T-cell (primary cell): ENCODE measurements around the gene COL4A6. TPM values are rescaled to one million over a fixed set of nuclear protein-coding genes. Genes with fewer than 3 reads are reported as not detected.

ENCODE experiments used
- ATAC-seq, 4 experiments: fragments of 200-7000 bp in 3 of 4; fragments of 150-1000 bp in 1 of 4; cut with Tn5 transposase; replicated peaks in 1 of 4; 1 replicate in 3 of 4; 2 replicates in 1 of 4; pipeline ENCODE4 v1.10.0; 2021; ENCODE audit warnings: moderate library complexity in 3 of 4, mild to moderate bottlenecking in 2 of 4, moderate number of reproducible peaks in 1 of 4
- CTCF ChIA-PET, 2 donors: fragments of 300-600 bp; sonication (Branson Sonifier 250); formaldehyde crosslinking; loops; one replicate each; lab custom pipeline; 2022; ENCODE audit warnings: antibody characterized with exemption in 2 of 2; lab: Charles Lee
- POLR2A ChIA-PET, 2 donors: fragments of 300-600 bp; sonication (Branson Sonifier 250); formaldehyde crosslinking; loops; one replicate each; lab custom pipeline; 2022; ENCODE audit warnings: antibody characterized with exemption in 2 of 2; lab: Charles Lee
- DNase-seq, 35 experiments: peaks; one replicate each; pipeline versions ENCODE4 v3.0.0 to v3.0.0-alpha.2; 2013 to 2023
- H3K27ac ChIP-seq: one replicate; pipeline ENCODE4 v1.5.1; 2013; ENCODE audit warnings: low read length
- H3K27me3 ChIP-seq, 2 experiments: replicated peaks in 1 of 2; 1 replicate in 1 of 2; 2 replicates in 1 of 2; pipeline versions ENCODE4 v1.6.1 to v1.7.0; 2013; ENCODE audit warnings: low read length in 1 of 2, mixed read lengths in 1 of 2; ENCODE audit not compliant: control insufficient read depth in 2 of 2, insufficient read depth in 2 of 2; ENCODE audit errors: extremely low read depth in 1 of 2
- H3K36me3 ChIP-seq, 2 donors: 1 replicate in 1 of 2; 2 replicates in 1 of 2; pipeline versions ENCODE4 v1.6.1 to v1.7.0; 2013; ENCODE audit warnings: low read length in 1 of 2; ENCODE audit not compliant: control insufficient read depth in 2 of 2, insufficient read depth in 1 of 2; ENCODE audit errors: extremely low read depth in 1 of 2
- H3K4me1 ChIP-seq, 2 experiments: 1 replicate in 1 of 2; 2 replicates in 1 of 2; pipeline versions ENCODE4 v1.6.1 to v1.7.0; 2013; ENCODE audit warnings: low read length in 2 of 2, mixed read lengths in 1 of 2; ENCODE audit not compliant: insufficient read depth in 2 of 2, control insufficient read depth in 1 of 2; ENCODE audit errors: extremely low read depth in 1 of 2
- H3K4me3 ChIP-seq, 2 donors: 1 replicate in 1 of 2; 2 replicates in 1 of 2; pipeline versions ENCODE4 v1.5.1 to v1.7.0; 2013; ENCODE audit warnings: mild to moderate bottlenecking in 2 of 2, low read length in 1 of 2, moderate library complexity in 1 of 2; ENCODE audit not compliant: control insufficient read depth in 1 of 2; ENCODE audit errors: extremely low read depth in 1 of 2
- H3K9me3 ChIP-seq: 2 replicates; pipeline ENCODE4 v1.7.0; 2013
- H3K27ac Mint-ChIP-seq, 2 donors: one replicate each; pipeline ENCODE4 v1.8.0; 2020 to 2021; ENCODE audit warnings: mild to moderate bottlenecking in 2 of 2, mixed read lengths in 2 of 2
- H3K27me3 Mint-ChIP-seq, 2 donors: one replicate each; pipeline ENCODE4 v1.8.0; 2021 to 2022; ENCODE audit warnings: mixed read lengths in 2 of 2
- H3K36me3 Mint-ChIP-seq: one replicate; pipeline ENCODE4 v1.8.0; 2021; ENCODE audit warnings: mixed read lengths
- H3K4me1 Mint-ChIP-seq, 3 donors: one replicate each; pipeline ENCODE4 v1.8.0; 2020 to 2022; ENCODE audit warnings: mixed read lengths in 3 of 3, mild to moderate bottlenecking in 1 of 3
- H3K4me3 Mint-ChIP-seq, 3 donors: one replicate each; pipeline ENCODE4 v1.8.0; 2020 to 2022; ENCODE audit warnings: mild to moderate bottlenecking in 3 of 3, mixed read lengths in 3 of 3, moderate library complexity in 3 of 3
- H3K9me3 Mint-ChIP-seq, 3 donors: one replicate each; pipeline ENCODE4 v1.8.0; 2020 to 2022; ENCODE audit warnings: mixed read lengths in 3 of 3
- WGBS: methylation state at CpG from one replicate; pipeline ENCODE4 v1.1.5; 2013; ENCODE audit warnings: missing lambda C conversion rate; ENCODE audit not compliant: insufficient coverage; 5-methylcytosine and 5-hydroxymethylcytosine counted together
- total RNA-seq, 35 experiments: library from RNA in 6 of 35; stranded (reverse) in 6 of 35; fragments of 120-200 nt in 1 of 35; gene quantifications; one replicate each; pipeline versions ENCODE4 v1.2.1 to v1.2.4 and lab custom pipeline; 2013 to 2026

The COL4A6 gene
- total RNA-seq, 5 donors from 2014 or later (not counting 1 experiment from before 2014, with no cell fraction given): 0.03 to 0.22 (median 0.20) TPM; not detected in 2

- POLR2A ChIA-PET: no interaction called here
- H3K27me3 ChIP-seq: no peaks in the 10 kb centered on the region
- no peaks in the 10 kb centered on the region for H3K9me3 Mint-ChIP-seq
- H3K27me3 Mint-ChIP-seq: peaks cover 6 to 22% of the 10 kb centered on the region in 2 donors
- H3K36me3 ChIP-seq: no peaks in the 10 kb centered on the region
- WGBS: no CpG with 5 or more reads among the region's 4 CpGs
- CTCF ChIA-PET: no interaction called here
- no peaks in the 10 kb centered on the region for H3K36me3 Mint-ChIP-seq
- DNase-seq (no peak), ATAC-seq (no peak)
- no peak overlapping the region for H3K27ac ChIP-seq
- no peaks in the 10 kb centered on the region for H3K4me1 ChIP-seq
- no peak overlapping the region for H3K4me3 Mint-ChIP-seq
- no peaks in the 10 kb centered on the region for H3K4me1 Mint-ChIP-seq
- no peak overlapping the region for H3K27ac Mint-ChIP-seq
- no peak overlapping the region for H3K4me3 ChIP-seq
- H3K9me3 ChIP-seq: no peaks in the 10 kb centered on the region
These were observed 162.5 kb downstream of the COL4A6 start for GRCh38 chrX:108275732-108276131.

- WGBS: no CpG with 5 or more reads among the region's 2 CpGs
- no peaks in the 10 kb centered on the region for H3K36me3 Mint-ChIP-seq
- no peaks in the 10 kb centered on the region for H3K27me3 ChIP-seq
- H3K27ac Mint-ChIP-seq: no peak overlapping the region
- H3K27me3 Mint-ChIP-seq: peaks cover 6 to 23% of the 10 kb centered on the region in 2 donors
- ChIA-PET CTCF (no interaction called here), POLR2A (no interaction called here)
- no peaks in the 10 kb centered on the region for H3K9me3 Mint-ChIP-seq
- no peaks in the 10 kb centered on the region for H3K4me1 Mint-ChIP-seq
- no peaks in the 10 kb centered on the region for H3K36me3 ChIP-seq
- no peak for DNase-seq
- H3K4me3 Mint-ChIP-seq: no peak overlapping the region
- H3K9me3 ChIP-seq: no peaks in the 10 kb centered on the region
- no peak overlapping the region for H3K4me3 ChIP-seq
- H3K27ac ChIP-seq: no peak overlapping the region
- H3K4me1 ChIP-seq: no peaks in the 10 kb centered on the region
- no peak for ATAC-seq
These were observed 166.8 kb downstream of the COL4A6 start for GRCh38 chrX:108271397-108271787.

- Mint-ChIP-seq H3K27ac (no peak overlapping the region), H3K4me1 (no peaks in the 10 kb centered on the region), H3K27me3 (peaks cover 6 to 23% of the 10 kb centered on the region in 2 donors), H3K4me3 (no peak overlapping the region), H3K36me3 (no peaks in the 10 kb centered on the region), H3K9me3 (no peaks in the 10 kb centered on the region)
- no peak overlapping the region for H3K27ac ChIP-seq
- CTCF ChIA-PET: no interaction called here
- no peaks in the 10 kb centered on the region for H3K4me1 ChIP-seq
- WGBS: no CpG with 5 or more reads among the region's 6 CpGs
- no peaks in the 10 kb centered on the region for H3K36me3 ChIP-seq
- POLR2A ChIA-PET: no interaction called here
- no peaks in the 10 kb centered on the region for H3K27me3 ChIP-seq
- DNase-seq (no peak), ATAC-seq (no peak)
- no peaks in the 10 kb centered on the region for H3K9me3 ChIP-seq
- H3K4me3 ChIP-seq: no peak overlapping the region
These were observed 167.4 kb downstream of the COL4A6 start for GRCh38 chrX:108270739-108271396.

- no peak overlapping the region for H3K27ac ChIP-seq
- no peaks in the 10 kb centered on the region for H3K9me3 ChIP-seq
- ATAC-seq: no peak
- Mint-ChIP-seq H3K4me1 (no peaks in the 10 kb centered on the region), H3K27me3 (peaks cover 2 to 23% of the 10 kb centered on the region in 2 donors), H3K4me3 (no peak overlapping the region), H3K9me3 (no peaks in the 10 kb centered on the region), H3K27ac (no peak overlapping the region), H3K36me3 (no peaks in the 10 kb centered on the region)
- no CpG with 5 or more reads among the region's 1 CpG for WGBS
- ChIA-PET POLR2A (no interaction called here), CTCF (no interaction called here)
- no peak overlapping the region for H3K4me3 ChIP-seq
- H3K36me3 ChIP-seq: no peaks in the 10 kb centered on the region
- no peaks in the 10 kb centered on the region for H3K27me3 ChIP-seq
- DNase-seq: no peak
- no peaks in the 10 kb centered on the region for H3K4me1 ChIP-seq
These were observed 167.9 kb downstream of the COL4A6 start for GRCh38 chrX:108270280-108270679.

- POLR2A ChIA-PET: interaction anchor here in 1 of 2 donors (0.5 kb wide), 1 partner anchor 206 kb away, joined by 3 read pairs; no protein-coding TSS in a partner anchor
- WGBS: 67% methylated on average over 1 of the region's 4 CpGs
- H3K4me3 Mint-ChIP-seq: no peak overlapping the region
These were observed 169.7 kb downstream of the COL4A6 start for GRCh38 chrX:108268434-108269080.

GRCh38 chrX:108267557-108267956, 170.7 kb downstream of the COL4A6 start:
- Mint-ChIP-seq H3K9me3 (no peaks in the 10 kb centered on the region), H3K27me3 (peaks cover 2 to 30% of the 10 kb centered on the region in 2 donors), H3K4me1 (no peaks in the 10 kb centered on the region), H3K36me3 (no peaks in the 10 kb centered on the region), H3K4me3 (no peak overlapping the region), H3K27ac (no peak overlapping the region)
- Histone ChIP-seq H3K4me3 (no peak overlapping the region), H3K4me1 (no peaks in the 10 kb centered on the region), H3K36me3 (no peaks in the 10 kb centered on the region), H3K9me3 (no peaks in the 10 kb centered on the region), H3K27me3 (no peaks in the 10 kb centered on the region), H3K27ac (no peak overlapping the region)
- DNase-seq (no peak), ATAC-seq (no peak)
- POLR2A ChIA-PET: no interaction called here
- CTCF ChIA-PET: no interaction called here
- WGBS: no CpG with 5 or more reads among the region's 2 CpGs

More at GRCh38 chrX:108268434-108269080, 169.7 kb downstream of the COL4A6 start:
- no peak for ATAC-seq
- no peaks in the 10 kb centered on the region for H3K4me1 ChIP-seq
- no peaks in the 10 kb centered on the region for H3K36me3 ChIP-seq
- Mint-ChIP-seq H3K27me3 (peaks cover 2 to 30% of the 10 kb centered on the region in 2 donors), H3K27ac (no peak overlapping the region), H3K9me3 (no peaks in the 10 kb centered on the region), H3K4me1 (no peaks in the 10 kb centered on the region), H3K36me3 (no peaks in the 10 kb centered on the region)
- CTCF ChIA-PET: no interaction called here
- H3K27ac ChIP-seq: no peak overlapping the region
- DNase-seq: no peak
- no peaks in the 10 kb centered on the region for H3K9me3 ChIP-seq
- H3K4me3 ChIP-seq: no peak overlapping the region
- no peaks in the 10 kb centered on the region for H3K27me3 ChIP-seq
